Loucy (cell line): ENCODE results near the gene FAM120AOS.

ENCODE experiments used
- H2AFZ ChIP-seq: fragments of 200-600 bp; sonication (generic); 2 replicates; pipeline ENCODE4 v1.6.0; 2016; ENCODE audit warnings: antibody characterized with exemption, mild to moderate bottlenecking, low read length, moderate library complexity
- H3F3A ChIP-seq: fragments of 200-600 bp; 2 replicates; pipeline ENCODE4 v1.6.0; 2016; ENCODE audit warnings: antibody characterized with exemption, low read depth, mild to moderate bottlenecking
- H3K27me3 ChIP-seq: fragments of 200-600 bp; sonication (generic); 2 replicates; pipeline ENCODE4 v1.6.1; 2014; ENCODE audit warnings: low read length, mild to moderate bottlenecking; ENCODE audit not compliant: insufficient read depth, poor library complexity, severe bottlenecking
- H3K36me3 ChIP-seq: fragments of 200-600 bp; sonication (generic); 2 replicates; pipeline ENCODE4 v1.6.1; 2016; ENCODE audit warnings: low read length; ENCODE audit not compliant: insufficient read depth
- H3K4me1 ChIP-seq: fragments of 200-600 bp; sonication (generic); 2 replicates; pipeline ENCODE4 v1.5.1; 2014; ENCODE audit warnings: low read length, mild to moderate bottlenecking; ENCODE audit not compliant: insufficient read depth, poor library complexity, severe bottlenecking
- H3K4me2 ChIP-seq: fragments of 200-600 bp; sonication (generic); 2 replicates; pipeline ENCODE4 v1.6.0; 2014; ENCODE audit warnings: antibody characterized with exemption, low read length, low read depth, mild to moderate bottlenecking; ENCODE audit not compliant: poor library complexity, severe bottlenecking
- H3K4me3 ChIP-seq: fragments of 200-600 bp; sonication (generic); 2 replicates; pipeline ENCODE4 v1.5.1; 2014; ENCODE audit warnings: low read length, mild to moderate bottlenecking, mixed read lengths; ENCODE audit not compliant: poor library complexity, severe bottlenecking
- H3K79me2 ChIP-seq: fragments of 200-600 bp; sonication (generic); 2 replicates; pipeline ENCODE4 v1.6.1; 2014; ENCODE audit warnings: low read length; ENCODE audit not compliant: insufficient read depth
- H3K9ac ChIP-seq: fragments of 200-600 bp; sonication (generic); 2 replicates; pipeline ENCODE4 v1.6.0; 2014; ENCODE audit warnings: mild to moderate bottlenecking, low read depth, low read length, moderate library complexity; ENCODE audit not compliant: poor library complexity, severe bottlenecking
- H3K9me2 ChIP-seq: fragments of 200-600 bp; sonication (generic); replicated peaks from 2 replicates; pipeline ENCODE4 v1.6.1; 2016; ENCODE audit warnings: low read depth, low read length, mixed read lengths
- H3K9me3 ChIP-seq: fragments of 200-600 bp; sonication (generic); 2 replicates; pipeline ENCODE4 v1.6.1; 2014; ENCODE audit warnings: mild to moderate bottlenecking, antibody characterized with exemption, low read length, low read depth; ENCODE audit not compliant: insufficient read depth
- H4K20me1 ChIP-seq: fragments of 200-600 bp; sonication (generic); 2 replicates; pipeline ENCODE4 v1.6.0; 2014; ENCODE audit warnings: antibody characterized with exemption, low read length, mild to moderate bottlenecking; ENCODE audit not compliant: insufficient read depth, poor library complexity, severe bottlenecking
- EZH2phosphoT487 ChIP-seq: fragments of 200-600 bp; IDR thresholded peaks from 2 replicates; pipeline ENCODE4 v1.6.1; 2018; ENCODE audit warnings: antibody characterized with exemption, mild to moderate bottlenecking, moderate library complexity, borderline replicate concordance
- TF ChIP-seq, protein P1 (sequence below): fragments of 200-600 bp; sonication (generic); conservative IDR thresholded peaks from 2 replicates; pipeline ENCODE4 v1.5.1; 2014; ENCODE audit warnings: mild to moderate bottlenecking, antibody characterized with exemption, low read length

The FAM120AOS gene

DNA sequence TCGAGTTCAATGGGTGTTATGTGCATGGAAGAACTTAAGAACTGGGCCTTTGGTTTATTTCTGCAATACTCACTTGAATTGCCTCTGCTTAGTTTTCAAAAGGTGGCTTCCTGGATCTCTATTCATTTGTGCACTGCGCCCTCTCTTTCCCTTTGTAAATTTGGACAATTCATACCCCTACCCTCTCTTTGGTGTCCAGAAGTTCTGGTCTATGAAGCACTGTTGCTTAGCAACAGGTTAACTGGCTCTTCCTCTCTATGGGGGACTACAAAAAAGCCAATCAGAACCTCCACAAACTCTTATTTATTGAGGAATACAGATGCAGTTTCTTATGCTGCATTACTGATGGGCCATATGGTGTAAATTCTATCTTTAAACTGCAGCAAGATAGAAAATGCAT, 15.4 kb downstream of the FAM120AOS start:
- Histone ChIP-seq H3K9ac (no peak overlapping the region), H3K9me3 (no peaks in the 10 kb centered on the region), H4K20me1 (no peaks in the 10 kb centered on the region), H3K36me3 (no peaks in the 10 kb centered on the region), H3K4me2 (no peak overlapping the region), H3K9me2 (no peaks in the 10 kb centered on the region), H3K27me3 (no peaks in the 10 kb centered on the region), H3F3A (no peaks in the 10 kb centered on the region), H3K4me3 (no peak overlapping the region), H3K79me2 (no peaks in the 10 kb centered on the region), H3K4me1 (no peaks in the 10 kb centered on the region), H2AFZ (no peak overlapping the region)
- no peak for TF ChIP-seq EZH2phosphoT487
- TF ChIP-seq, protein P1, sequence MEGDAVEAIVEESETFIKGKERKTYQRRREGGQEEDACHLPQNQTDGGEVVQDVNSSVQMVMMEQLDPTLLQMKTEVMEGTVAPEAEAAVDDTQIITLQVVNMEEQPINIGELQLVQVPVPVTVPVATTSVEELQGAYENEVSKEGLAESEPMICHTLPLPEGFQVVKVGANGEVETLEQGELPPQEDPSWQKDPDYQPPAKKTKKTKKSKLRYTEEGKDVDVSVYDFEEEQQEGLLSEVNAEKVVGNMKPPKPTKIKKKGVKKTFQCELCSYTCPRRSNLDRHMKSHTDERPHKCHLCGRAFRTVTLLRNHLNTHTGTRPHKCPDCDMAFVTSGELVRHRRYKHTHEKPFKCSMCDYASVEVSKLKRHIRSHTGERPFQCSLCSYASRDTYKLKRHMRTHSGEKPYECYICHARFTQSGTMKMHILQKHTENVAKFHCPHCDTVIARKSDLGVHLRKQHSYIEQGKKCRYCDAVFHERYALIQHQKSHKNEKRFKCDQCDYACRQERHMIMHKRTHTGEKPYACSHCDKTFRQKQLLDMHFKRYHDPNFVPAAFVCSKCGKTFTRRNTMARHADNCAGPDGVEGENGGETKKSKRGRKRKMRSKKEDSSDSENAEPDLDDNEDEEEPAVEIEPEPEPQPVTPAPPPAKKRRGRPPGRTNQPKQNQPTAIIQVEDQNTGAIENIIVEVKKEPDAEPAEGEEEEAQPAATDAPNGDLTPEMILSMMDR: no peak

DNA sequence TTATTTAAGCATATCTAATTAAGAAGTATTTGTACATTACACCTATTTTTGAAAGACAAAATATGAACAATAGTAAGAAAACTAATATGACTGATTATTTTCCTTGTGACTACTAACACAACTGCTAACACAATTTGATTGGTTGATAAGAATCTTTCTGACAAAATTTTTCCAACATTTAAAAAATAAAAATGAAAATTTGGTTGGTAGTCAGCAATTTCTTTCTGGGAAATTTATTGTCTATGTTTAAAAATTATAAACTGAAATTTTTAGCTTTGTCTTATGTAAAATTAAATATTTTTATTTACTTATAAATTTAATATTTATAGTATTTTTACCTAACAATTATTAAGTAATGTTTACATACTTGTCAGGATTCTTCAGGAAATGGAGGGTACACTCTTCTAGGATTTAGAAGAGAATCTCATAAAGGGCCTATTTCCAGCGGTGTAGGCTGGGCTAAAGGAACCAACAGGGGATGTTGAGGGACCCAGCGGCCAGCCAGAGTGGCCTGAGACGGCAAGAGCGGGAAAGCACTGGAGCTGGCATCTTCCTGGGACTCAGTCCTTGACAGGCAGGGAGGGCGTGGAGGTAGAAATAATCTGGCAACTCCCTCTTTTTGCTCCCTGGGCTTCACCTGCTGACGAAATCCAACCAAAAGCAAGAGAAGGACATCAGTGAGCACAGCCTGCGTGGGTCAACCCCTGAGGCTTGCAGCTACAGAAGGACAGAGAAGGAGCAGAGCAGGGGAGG, 16.6 kb downstream of the FAM120AOS start:
- Histone ChIP-seq H3K4me3 (no peak overlapping the region), H2AFZ (no peak overlapping the region), H3K4me1 (no peaks in the 10 kb centered on the region), H3K36me3 (no peaks in the 10 kb centered on the region), H3K4me2 (no peak overlapping the region), H3K9me2 (no peaks in the 10 kb centered on the region), H3F3A (no peaks in the 10 kb centered on the region), H3K9ac (no peak overlapping the region), H3K9me3 (no peaks in the 10 kb centered on the region), H3K79me2 (no peaks in the 10 kb centered on the region), H4K20me1 (no peaks in the 10 kb centered on the region), H3K27me3 (no peaks in the 10 kb centered on the region)
- TF ChIP-seq EZH2phosphoT487: no peak
- TF ChIP-seq, protein P1: no peak

DNA sequence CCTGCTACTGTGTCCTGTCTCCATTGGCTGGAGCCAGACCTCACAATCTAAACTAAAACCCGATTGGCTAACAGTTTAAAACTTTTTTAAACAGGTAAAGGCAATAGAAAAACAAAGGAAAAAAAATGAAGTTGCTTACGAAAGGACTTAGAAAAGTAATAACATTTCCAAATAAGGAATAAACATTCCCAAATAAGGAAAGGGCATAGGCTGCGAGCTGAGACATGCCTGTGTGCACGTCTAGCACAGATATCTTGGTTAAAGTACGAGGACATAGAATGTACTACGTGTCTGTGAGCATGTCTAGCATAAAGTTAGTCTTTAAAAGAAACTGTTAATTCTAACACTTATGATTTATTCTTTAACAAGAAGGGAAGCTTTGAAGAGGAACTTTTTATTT, 17.2 kb downstream of the FAM120AOS start:
- no peaks in the 10 kb centered on the region for H3K9me3 ChIP-seq
- H3K79me2 ChIP-seq: no peaks in the 10 kb centered on the region
- H2AFZ ChIP-seq: no peak overlapping the region
- no peak for TF ChIP-seq EZH2phosphoT487
- TF ChIP-seq, protein P1: no peak
- no peak overlapping the region for H3K4me2 ChIP-seq
- H4K20me1 ChIP-seq: no peaks in the 10 kb centered on the region
- no peak overlapping the region for H3K9ac ChIP-seq
- H3F3A ChIP-seq: no peaks in the 10 kb centered on the region
- no peaks in the 10 kb centered on the region for H3K27me3 ChIP-seq
- H3K9me2 ChIP-seq: no peaks in the 10 kb centered on the region
- H3K4me3 ChIP-seq: no peak overlapping the region
- H3K36me3 ChIP-seq: no peaks in the 10 kb centered on the region
- H3K4me1 ChIP-seq: no peaks in the 10 kb centered on the region
